LNCAP (cell line): ENCODE measurements around the gene PINLYP.

Experiments
- TF ChIP-seq, protein P1 (sequence below): fragments of 450-650 bp; IDR thresholded peaks from 2 replicates; pipeline ENCODE4 v1.5.1; 2017; ENCODE audit warnings: mild to moderate bottlenecking

Gene PINLYP

DNA sequence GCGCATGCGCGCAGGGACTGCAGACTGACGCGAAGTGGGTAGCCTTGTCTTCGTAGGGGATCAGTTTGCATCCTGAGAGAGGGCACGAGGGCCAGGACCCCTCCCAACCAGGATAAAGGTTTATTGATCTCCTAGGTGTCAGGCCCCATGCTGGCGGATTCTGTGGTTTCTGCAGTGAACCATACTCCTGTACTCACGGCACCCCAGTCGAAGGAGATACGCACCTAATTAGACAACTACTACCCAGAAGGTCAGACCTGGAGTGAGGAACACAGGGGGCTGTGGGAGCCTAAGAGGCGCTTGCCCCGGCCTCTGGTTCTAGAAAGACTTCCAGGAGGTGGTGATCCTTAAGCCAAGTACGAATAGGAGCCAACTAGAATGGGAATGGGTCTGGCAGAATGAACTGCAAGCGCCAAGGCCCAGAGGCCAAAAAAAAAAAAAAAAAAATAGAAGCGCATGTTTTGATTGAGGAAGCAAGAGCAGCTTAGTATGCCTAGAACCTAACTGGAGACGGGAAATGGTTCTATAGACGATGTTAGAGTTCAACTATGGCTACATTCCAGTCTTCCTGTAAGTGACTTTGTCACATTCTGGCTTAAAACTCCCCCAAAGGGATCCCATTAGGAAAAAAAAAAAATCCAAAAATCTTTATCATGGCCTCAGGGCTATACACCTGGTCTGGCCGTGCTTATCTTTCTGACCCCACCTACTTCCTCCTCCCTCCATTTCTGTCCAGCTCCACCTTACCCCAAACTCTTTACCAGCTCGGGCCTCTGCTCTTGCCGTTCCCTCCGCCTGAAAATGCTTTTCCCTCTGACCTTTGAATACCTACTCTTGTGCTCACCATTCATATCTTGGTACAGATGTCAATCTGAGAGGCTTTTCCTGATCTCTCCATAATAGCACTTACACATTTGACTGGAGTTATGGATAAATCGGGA lies 44.7 kb downstream of the PINLYP start:
- TF ChIP-seq, protein P1, sequence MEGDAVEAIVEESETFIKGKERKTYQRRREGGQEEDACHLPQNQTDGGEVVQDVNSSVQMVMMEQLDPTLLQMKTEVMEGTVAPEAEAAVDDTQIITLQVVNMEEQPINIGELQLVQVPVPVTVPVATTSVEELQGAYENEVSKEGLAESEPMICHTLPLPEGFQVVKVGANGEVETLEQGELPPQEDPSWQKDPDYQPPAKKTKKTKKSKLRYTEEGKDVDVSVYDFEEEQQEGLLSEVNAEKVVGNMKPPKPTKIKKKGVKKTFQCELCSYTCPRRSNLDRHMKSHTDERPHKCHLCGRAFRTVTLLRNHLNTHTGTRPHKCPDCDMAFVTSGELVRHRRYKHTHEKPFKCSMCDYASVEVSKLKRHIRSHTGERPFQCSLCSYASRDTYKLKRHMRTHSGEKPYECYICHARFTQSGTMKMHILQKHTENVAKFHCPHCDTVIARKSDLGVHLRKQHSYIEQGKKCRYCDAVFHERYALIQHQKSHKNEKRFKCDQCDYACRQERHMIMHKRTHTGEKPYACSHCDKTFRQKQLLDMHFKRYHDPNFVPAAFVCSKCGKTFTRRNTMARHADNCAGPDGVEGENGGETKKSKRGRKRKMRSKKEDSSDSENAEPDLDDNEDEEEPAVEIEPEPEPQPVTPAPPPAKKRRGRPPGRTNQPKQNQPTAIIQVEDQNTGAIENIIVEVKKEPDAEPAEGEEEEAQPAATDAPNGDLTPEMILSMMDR, result no peak

DNA sequence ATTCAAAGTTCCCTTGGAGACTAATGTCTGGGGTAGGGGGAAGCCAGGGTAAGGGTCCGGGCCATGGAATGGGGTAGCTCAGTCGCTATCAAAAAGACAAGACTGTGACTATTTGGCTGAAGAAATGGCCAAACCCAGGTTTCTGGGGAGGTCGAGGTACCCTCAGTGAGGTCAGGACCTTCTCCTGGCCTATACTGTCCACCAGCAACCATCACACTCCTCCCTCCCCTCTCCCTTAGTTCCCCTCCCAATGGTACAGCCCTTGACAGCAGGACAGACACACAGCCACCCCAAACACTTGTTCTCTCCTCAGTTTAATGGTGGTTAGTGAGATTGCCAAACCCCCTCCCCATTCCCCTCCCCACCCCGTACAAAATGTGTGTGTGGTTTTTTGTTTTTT lies 46.5 kb downstream of the PINLYP start:
- TF ChIP-seq, protein P1, result no peak

DNA sequence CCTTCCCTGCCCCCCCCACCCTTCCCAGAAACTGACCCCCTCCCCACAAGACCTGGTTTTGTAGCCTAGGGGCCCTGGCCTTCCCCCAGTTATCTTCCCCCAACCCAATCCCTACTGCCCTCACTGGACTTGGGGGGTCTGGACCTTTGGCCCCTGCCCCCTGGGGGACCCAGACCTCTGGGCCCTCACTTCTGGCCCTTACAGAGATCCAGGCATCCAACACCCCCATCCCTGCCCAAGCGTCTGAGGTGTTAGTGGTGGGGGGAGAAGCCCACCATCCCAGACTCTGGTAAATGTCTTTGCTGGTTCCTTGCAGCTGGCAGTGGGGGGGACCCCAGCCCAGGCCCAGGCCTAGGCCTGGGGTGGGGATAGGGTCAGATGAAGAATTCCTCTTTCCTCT lies 47.4 kb downstream of the PINLYP start:
- TF ChIP-seq, protein P1, result no peak

DNA sequence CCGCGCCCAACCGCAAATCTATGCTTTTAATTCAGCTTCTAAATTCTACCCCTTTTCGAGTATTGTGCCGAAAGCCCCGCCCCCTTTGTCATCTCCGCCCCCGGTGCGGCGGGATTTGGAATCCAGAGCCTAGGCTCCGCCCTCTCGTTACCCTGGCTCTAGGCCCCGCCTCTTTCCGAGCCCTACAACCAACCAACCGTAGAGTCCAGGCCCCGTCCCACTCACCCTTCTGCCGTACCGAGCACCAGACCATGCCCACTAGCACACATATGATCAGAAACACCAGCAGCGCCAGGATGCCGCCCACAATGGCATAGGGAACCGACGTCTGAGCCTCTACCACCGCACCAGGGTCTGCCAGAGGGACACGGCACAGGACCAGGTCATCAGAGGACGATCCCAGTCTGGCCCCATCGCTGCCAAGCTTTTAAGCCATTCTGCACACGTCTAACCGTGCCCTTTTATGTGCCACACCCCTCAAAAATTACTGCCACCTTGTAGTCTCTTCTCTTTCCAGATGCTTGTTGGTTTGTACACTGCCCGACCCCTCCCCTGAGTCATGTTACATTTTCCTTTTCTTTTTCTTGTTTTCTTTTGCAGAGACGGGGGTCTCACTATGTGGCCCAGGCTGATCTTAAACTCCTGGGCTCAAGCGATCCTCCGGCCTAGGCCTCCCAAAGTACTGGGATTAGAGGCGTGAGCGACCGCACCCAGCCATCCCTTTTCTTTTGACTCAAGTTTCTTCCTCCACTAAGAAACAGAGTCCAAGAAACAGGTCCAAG lies 48.5 kb downstream of the PINLYP start:
- TF ChIP-seq, protein P1, result no peak

DNA sequence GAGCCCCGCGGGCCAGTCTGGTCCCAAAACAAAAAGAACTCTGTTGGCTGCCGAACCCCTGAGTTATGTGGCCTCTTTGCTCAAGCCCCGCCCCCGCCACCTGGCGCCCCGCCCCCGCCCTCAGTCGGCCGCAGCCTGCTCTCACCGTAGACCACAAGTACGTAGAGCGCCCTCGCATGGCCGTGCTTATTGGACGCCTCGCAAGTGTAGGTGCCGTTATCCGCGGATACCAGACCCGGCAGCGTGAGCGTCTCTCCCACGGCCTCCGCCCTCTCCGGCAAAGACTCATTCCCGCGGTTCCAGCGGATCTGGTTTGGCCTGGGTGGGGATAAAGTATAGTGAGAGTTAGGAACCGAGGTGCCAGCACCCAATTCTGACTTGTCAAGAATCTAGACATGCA lies 49.3 kb downstream of the PINLYP start:
- TF ChIP-seq, protein P1, result no peak

DNA sequence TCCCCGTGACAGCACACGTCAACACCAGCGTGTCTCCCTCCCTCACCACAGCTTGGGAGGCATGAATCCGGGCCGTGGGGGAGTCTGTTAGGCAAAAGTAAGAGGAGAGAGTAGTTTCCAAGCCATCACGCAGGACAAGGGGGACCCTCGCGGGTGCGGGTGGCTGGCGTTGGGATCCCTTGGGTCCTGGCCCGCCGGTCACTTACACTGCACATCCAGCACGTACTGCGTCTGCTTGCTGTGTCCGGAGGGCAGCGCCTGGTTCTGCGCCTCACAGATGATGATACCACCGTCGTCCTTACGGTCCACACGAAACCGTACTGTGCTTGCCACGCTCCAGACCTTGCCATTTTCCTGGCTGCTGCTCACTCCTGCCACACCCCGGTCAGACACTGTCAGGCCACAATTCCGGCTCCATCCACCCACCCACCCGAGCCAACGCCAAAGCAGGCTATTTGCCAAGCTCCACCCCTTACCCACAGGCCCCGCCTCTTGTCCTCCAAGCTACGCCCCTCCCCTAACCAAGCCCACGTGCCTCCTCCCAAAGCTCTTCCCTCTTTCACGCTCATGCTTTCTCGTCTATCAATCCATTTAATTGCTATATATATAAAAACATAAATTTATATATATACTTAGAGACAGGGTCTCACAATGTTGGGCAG lies 50.4 kb downstream of the PINLYP start:
- TF ChIP-seq, protein P1, result no peak

DNA sequence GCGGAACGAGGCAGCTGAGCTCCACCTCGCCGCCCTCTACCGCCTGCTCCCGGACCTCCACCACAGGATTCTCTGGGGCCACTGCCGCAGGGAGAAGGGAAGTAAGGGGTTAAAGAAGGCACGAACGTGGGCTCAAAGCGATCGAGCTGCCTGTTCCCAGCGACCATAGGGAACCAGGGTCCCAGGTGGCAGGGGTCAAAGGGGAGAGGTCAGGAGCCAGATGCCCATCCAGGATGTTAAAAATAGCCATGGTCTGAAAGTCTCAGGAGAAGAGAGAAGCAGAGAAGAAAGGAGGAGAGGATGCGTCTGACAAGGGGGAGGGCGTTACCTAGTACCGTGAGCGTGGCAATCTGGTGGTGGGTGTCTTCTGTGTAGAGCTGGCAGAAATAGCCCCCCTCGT lies 51.2 kb downstream of the PINLYP start:
- TF ChIP-seq, protein P1, result no peak
